Islet precursor cell (in vitro differentiated cells): ENCODE measurements around the gene SHD.
A peak's percentile ranks its signal among the peaks of the same experiment; 100 is the strongest.
"Not testable (repeated sequence)": the region's sequence is repeated elsewhere in the genome, so short reads cannot be mapped to it uniquely, and the experiment has no call there.

Experiments
- DNase-seq: peaks from one replicate; pipeline ENCODE4 v3.0.0-alpha.2; 2018

Gene SHD

GRCh38 chr19:4267901-4268815, 10.9 kb upstream of the SHD start:
- DNase-seq, result no peak

GRCh38 chr19:4268816-4269430, 10.1 kb upstream of the SHD start:
- no peak for DNase-seq

- no peak for DNase-seq
Observed at GRCh38 chr19:4272894-4273293, 6.2 kb upstream of the SHD start.

- DNase-seq, result not testable (repeated sequence)
Observed at GRCh38 chr19:4274321-4274686, 4.8 kb upstream of the SHD start.

- DNase-seq, result no peak
Observed at GRCh38 chr19:4277191-4277696, 1.8 kb upstream of the SHD start.

GRCh38 chr19:4278010-4278409, 1.1 kb upstream of the SHD start:
- peak; percentile 69 for DNase-seq

- DNase-seq, result no peak
Observed at GRCh38 chr19:4279267-4279529, 132 bp downstream of the SHD start.

GRCh38 chr19:4279530-4280422, 710 bp downstream of the SHD start:
- DNase-seq, result peak; percentile 47

- peak; percentile 75 for DNase-seq
Observed at GRCh38 chr19:4284176-4284958, 5.3 kb downstream of the SHD start.

GRCh38 chr19:4284974-4285373, 5.9 kb downstream of the SHD start:
- DNase-seq, result no peak

- DNase-seq, result not testable (repeated sequence)
Observed at GRCh38 chr19:4286141-4286540, 7.1 kb downstream of the SHD start.

- DNase-seq, result peak; percentile 79
Observed at GRCh38 chr19:4288091-4288777, 9.2 kb downstream of the SHD start.

GRCh38 chr19:4291184-4291732, 12.2 kb downstream of the SHD start:
- no peak for DNase-seq

GRCh38 chr19:4292515-4292914, 13.4 kb downstream of the SHD start:
- no peak for DNase-seq

GRCh38 chr19:4294389-4294788, 15.3 kb downstream of the SHD start:
- DNase-seq, result no peak

- no peak for DNase-seq
Observed at GRCh38 chr19:4295972-4296771, 17.1 kb downstream of the SHD start.

GRCh38 chr19:4297901-4298809, 19.1 kb downstream of the SHD start:
- DNase-seq, result peak; percentile 74

- no peak for DNase-seq
Observed at GRCh38 chr19:4298810-4299550, 19.9 kb downstream of the SHD start.

GRCh38 chr19:4300589-4300988, 21.5 kb downstream of the SHD start:
- DNase-seq, result no peak
